ENCODE data around the gene RPS6KB2. TPM values are rescaled to one million over a fixed set of nuclear protein-coding genes. Genes with fewer than 3 reads are reported as not detected.

Gene RPS6KB2
- total RNA-seq, 1 experiment from 2014 or later = 54.1 TPM

GRCh38 chr11:67390947-67391303 is 37.4 kb upstream of the RPS6KB2 start:
- ChIA-PET CTCF (interaction anchor here (0.7 to 2.2 kb wide), 4 partner anchors 9 to 369 kb away, joined by 3 to 17 read pairs (median 10); partner anchors contain the start of gene PPP1CA), RAD21 (ENCODE audit: low non-redundant PET in 1 of 2, low total read pairs in 2 of 2, uncharacterized antibody in 2 of 2, unreplicated experiment in 2 of 2) (no interaction called here), POLR2A (no interaction called here)
- H4K20me1 ChIP-seq (ENCODE audit: insufficient read depth) = no peaks in the 10 kb centered on the region
- intact Hi-C loops (cut with micrococcal nuclease) = no loop called here
- no peak overlapping the region for H2AFZ ChIP-seq (ENCODE audit: low read depth, low read length, poor library complexity, severe bottlenecking)
- H3K4me2 ChIP-seq (ENCODE audit: low read length) = peak overlapping the region; percentile 96
- no peak for TF ChIP-seq YY1 (IDR thresholded peaks at IDR 0.05; ENCODE audit: extremely low read depth, insufficient replicate concordance, low read depth, low read length)
- TF ChIP-seq ZFX (IDR thresholded peaks at IDR 0.05) = no peak
- TF ChIP-seq, protein P1, sequence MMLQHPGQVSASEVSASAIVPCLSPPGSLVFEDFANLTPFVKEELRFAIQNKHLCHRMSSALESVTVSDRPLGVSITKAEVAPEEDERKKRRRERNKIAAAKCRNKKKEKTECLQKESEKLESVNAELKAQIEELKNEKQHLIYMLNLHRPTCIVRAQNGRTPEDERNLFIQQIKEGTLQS (IDR thresholded peaks at IDR 0.05) = no peak
- TF ChIP-seq TCF7L2 (IDR thresholded peaks at IDR 0.05; ENCODE audit: borderline replicate concordance, extremely low read depth, insufficient read depth, insufficient read length) = no peak
- TF ChIP-seq ZBTB33 (IDR thresholded peaks at IDR 0.05; ENCODE audit: extremely low read depth, insufficient replicate concordance, low read length) = no peak
- TF ChIP-seq CEBPB (IDR thresholded peaks at IDR 0.05; ENCODE audit: low read depth) = no peak
- TF ChIP-seq ELF1 (IDR thresholded peaks at IDR 0.05; ENCODE audit: borderline replicate concordance, low read depth) = no peak
- no peak for TF ChIP-seq POLR2A (IDR thresholded peaks at IDR 0.05; ENCODE audit: borderline replicate concordance, extremely low read depth, insufficient read depth, insufficient read length)
- no peak for TF ChIP-seq EZH2phosphoT487 (IDR thresholded peaks at IDR 0.05; ENCODE audit: borderline replicate concordance)
- TF ChIP-seq ZNF274 (IDR thresholded peaks at IDR 0.05; ENCODE audit: low read depth, low read length) = no peak
- TF ChIP-seq SRF (IDR thresholded peaks at IDR 0.05; ENCODE audit: low read depth) = no peak
- no peak for TF ChIP-seq POLR2AphosphoS5 (IDR thresholded peaks at IDR 0.05; ENCODE audit: low read depth, low read length)
- H3K36me3 ChIP-seq (ENCODE audit: control insufficient read depth in 1 of 2, insufficient read depth in 2 of 2, low read length in 2 of 2) = peaks cover 0 to 5% of the 10 kb centered on the region in 2 experiments; a peak in 1 of 4 replicates
- H3K4me1 ChIP-seq (ENCODE audit: control insufficient read depth in 1 of 2, insufficient read depth in 2 of 2, low read length in 2 of 2) = peaks cover 9 to 34% of the 10 kb centered on the region in 2 experiments
- peaks cover 14% of the 10 kb centered on the region; the same call in 1 of the 2 replicates for H3K79me2 ChIP-seq (ENCODE audit: insufficient read depth, low read length)
- peak overlapping the region; percentile 85 for H3K27ac ChIP-seq (ENCODE audit: low read depth, low read length)
- H3K9ac ChIP-seq (ENCODE audit: low read length) = peak overlapping the region; percentile 83
- no TSS peak for BruUV-seq (replicated peaks)
- ATAC-seq = peak; percentile 14
- peak overlapping the region; percentile 69 for H3K4me3 ChIP-seq (replicated peaks in 1 of 2; ENCODE audit: low read depth in 1 of 2, low read length in 2 of 2)
- no peaks in the 10 kb centered on the region for H3K27me3 ChIP-seq (ENCODE audit: insufficient read depth, low read length)
- H3K9me2 ChIP-seq (ENCODE audit: insufficient read depth) = no peaks in the 10 kb centered on the region
- no peak for DNase-seq (ENCODE audit: low read depth, low spot score)
- no peaks in the 10 kb centered on the region for H3K9me3 ChIP-seq (ENCODE audit: control insufficient read depth in 1 of 2, insufficient read depth in 1 of 2, low read depth in 1 of 2, low read length in 2 of 2)
